GM06990 (cell line): ENCODE data around the gene ZDHHC7.

ENCODE experiments used
- DNase-seq: peaks from one replicate; pipeline ENCODE4 v3.0.0-alpha.2; 2011; ENCODE audit not compliant: insufficient read length; ENCODE audit errors: extremely low read depth
- H3K27me3 ChIP-seq: replicated peaks from 2 replicates; pipeline ENCODE4 v1.6.0; 2011; ENCODE audit warnings: low read length; ENCODE audit not compliant: control insufficient read depth, insufficient read depth
- H3K36me3 ChIP-seq: 2 replicates; pipeline ENCODE4 v1.5.1; 2011; ENCODE audit warnings: low read length; ENCODE audit not compliant: control insufficient read depth, insufficient read depth
- H3K4me3 ChIP-seq: replicated peaks from 2 replicates; pipeline ENCODE4 v1.5.1; 2011; ENCODE audit warnings: low read depth, mild to moderate bottlenecking, control low read depth, low read length
- CTCF ChIP-seq: IDR thresholded peaks from 2 replicates; pipeline ENCODE4 v1.5.1; 2011; ENCODE audit warnings: low read length, control low read depth, mild to moderate bottlenecking, inconsistent platforms; ENCODE audit not compliant: insufficient read depth, poor library complexity, severe bottlenecking

The ZDHHC7 gene

DNA sequence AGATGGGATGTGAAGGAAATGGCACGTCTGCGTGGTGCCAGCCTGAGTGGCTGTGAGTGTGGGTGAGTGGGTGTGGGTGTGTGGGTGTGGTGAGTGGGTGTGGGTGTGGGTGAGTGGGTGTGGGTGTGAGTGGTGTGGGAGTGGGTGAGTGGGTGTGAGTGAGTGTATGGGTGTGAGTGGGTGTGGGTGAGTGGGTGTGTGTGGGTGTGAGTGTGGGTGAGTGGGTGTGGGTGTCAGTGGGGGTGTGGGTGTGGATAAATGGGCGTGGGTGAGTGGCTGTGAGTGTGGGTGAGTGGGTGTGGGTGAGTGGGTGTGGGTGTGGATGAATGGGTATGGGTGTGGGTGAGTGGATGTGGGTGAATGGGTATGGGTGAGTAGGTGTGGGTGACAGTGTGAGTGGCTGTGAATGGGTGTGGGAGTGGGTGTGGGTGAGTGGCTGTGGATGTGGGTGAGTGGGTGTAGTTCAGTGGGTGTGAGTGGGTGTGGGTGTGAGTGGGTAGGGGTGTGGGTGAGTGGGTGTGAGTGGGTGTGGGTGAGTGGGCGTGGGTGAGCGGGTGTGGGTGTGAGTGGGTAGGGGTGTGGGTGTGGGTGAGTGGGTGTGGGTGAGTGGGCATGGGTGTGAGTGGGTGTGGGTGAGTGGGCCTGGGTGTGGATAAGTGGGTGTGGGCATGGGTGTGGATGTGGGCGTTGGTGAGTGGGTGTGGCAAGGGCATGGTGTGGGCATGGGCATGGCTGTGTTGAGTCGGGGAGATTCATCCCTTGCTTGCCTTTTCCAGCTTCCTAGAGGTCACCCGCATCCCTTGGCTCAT, 80.8 kb downstream of the ZDHHC7 start:
- no peaks in the 10 kb centered on the region; the same call in none of the 2 replicates for H3K27me3 ChIP-seq
- no peak for TF ChIP-seq CTCF
- H3K4me3 ChIP-seq: no peak overlapping the region
- no peak for DNase-seq
- H3K36me3 ChIP-seq: no peaks in the 10 kb centered on the region

- no peaks in the 10 kb centered on the region; the same call in none of the 2 replicates for H3K27me3 ChIP-seq
- no peak for DNase-seq
- TF ChIP-seq CTCF: no peak
- H3K4me3 ChIP-seq: no peak overlapping the region
- H3K36me3 ChIP-seq: no peaks in the 10 kb centered on the region
Observed at GRCh38 chr16:84929421-84930297, 81.7 kb downstream of the ZDHHC7 start.

DNA sequence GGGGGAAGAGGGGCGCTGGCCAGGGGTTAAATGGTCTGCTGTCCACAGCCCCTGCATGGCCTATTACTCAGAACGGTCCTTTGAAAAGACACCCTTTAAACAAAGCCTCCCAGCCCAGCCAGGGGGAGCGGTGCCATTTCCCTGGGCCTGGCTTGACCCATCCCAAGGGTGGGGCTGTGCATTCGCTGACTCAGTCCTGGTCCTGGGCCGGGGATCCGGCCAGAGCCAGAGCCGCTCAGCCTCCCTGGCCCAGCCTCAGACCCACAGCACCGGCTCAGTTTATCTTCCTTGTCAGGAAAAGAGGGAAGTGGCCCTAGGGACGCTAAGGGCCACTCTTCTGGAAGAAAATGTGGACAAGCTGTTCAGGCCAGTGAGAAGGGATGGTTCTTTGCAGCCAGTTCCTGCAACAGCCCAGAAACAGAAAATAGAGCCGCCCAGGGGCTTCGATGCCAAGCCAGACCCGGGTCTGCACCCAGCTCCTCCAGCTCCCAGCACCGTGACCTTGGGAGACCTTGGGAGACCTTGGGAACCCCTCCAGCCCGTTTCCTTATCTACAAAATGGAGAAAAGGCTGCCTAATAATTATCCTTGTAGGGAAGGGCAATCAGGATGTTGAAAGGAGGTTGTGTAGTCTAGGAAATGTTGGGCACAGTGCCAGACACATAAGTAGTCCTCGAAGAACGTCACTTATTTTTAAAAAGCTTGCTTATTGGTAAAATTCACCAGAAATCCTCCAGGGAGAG, 82.5 kb downstream of the ZDHHC7 start:
- Histone ChIP-seq H3K27me3 (no peaks in the 10 kb centered on the region; the same call in none of the 2 replicates), H3K36me3 (no peaks in the 10 kb centered on the region), H3K4me3 (no peak overlapping the region)
- no peak for DNase-seq
- no peak for TF ChIP-seq CTCF

DNA sequence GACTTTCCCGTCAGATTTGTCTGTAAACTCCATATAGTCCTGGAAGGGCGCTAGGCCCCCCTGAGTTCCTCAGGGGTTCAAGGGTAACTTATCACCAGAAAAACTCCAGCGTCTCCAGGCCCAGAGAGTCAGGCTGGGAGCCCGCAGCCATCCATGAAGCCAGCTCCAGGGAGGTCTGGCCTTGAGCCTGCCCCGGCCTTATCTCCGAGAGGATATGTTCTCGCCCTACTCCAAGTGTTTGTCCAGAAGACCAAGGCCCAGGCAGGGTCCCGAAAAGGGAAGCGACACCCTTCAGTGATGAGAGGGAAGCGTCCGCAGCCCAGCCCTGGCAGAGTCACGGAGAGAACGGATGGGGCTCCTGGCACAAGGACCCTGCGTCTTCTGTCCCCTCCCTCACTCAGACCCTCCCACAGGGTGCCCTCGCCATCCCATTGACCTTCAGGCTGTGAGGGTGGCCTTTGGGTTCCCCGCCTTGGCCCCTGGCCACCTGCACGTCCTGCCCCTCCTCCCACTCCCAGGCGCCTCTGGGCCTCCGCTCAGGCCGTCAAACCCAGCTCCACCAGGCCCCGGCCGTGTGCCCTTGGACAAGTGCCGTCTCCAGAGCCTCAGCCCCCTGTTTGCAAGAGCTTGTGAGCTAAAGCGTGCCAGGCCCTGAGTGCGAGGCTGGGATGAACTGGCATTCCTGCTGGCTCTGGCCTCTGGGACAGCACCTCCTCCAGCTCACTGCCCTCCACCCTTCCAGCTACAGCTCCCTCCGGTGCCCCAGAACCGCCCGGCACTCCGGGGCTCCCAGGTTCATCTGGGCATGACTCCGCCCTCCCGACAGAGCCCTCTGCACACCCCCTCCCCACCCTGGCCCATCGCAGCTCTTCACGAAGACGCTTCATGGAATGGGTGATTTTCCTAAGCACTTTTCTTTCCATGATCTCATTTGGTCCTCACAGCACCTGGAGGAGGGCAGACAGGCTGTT, 83.4 kb downstream of the ZDHHC7 start:
- H3K4me3 ChIP-seq: no peak overlapping the region

More for the DNA sequence above, 83.4 kb downstream of the ZDHHC7 start:
- TF ChIP-seq CTCF: no peak
- Histone ChIP-seq H3K36me3 (no peaks in the 10 kb centered on the region), H3K27me3 (no peaks in the 10 kb centered on the region; the same call in none of the 2 replicates)
- DNase-seq: no peak
